H1 (cell line): ENCODE results near the gene OOEP. TPM values are rescaled to one million over a fixed set of nuclear protein-coding genes. Genes with fewer than 3 reads are reported as not detected.
A peak's percentile ranks its signal among the peaks of the same experiment; 100 is the strongest.

ENCODE experiments used
- CTCF ChIA-PET: fragments of 300-600 bp; sonication (Branson Sonifier 250); formaldehyde crosslinking; loops from one replicate; lab custom pipeline; 2021; ENCODE audit not compliant: partially characterized antibody; lab: Charles Lee
- POLR2A ChIA-PET: fragments of 300-600 bp; sonication (Branson Sonifier 250); formaldehyde crosslinking; loops from one replicate; lab custom pipeline; 2021; ENCODE audit warnings: inconsistent platforms; ENCODE audit not compliant: partially characterized antibody; lab: Charles Lee
- DNase-seq, 2 experiments: peaks; one replicate each; pipeline versions ENCODE4 v3.0.0 to v3.0.0-alpha.2; 2010 to 2022; ENCODE audit warnings: low spot score in 2 of 2, low read depth in 1 of 2, mixed read lengths in 1 of 2
- FAIRE-seq: peaks from 2 replicates; lab custom pipeline; 2011; peaks lifted over from hg19 to GRCh38; lab: Jason Lieb, UNC
- H2AFZ ChIP-seq: 2 replicates; pipeline ENCODE4 v1.8.1; 2012; ENCODE audit warnings: low read length, inconsistent platforms
- H2AK5ac ChIP-seq: 2 replicates; pipeline ENCODE4 v1.6.1; 2013; ENCODE audit warnings: low read depth, low read length
- H2BK120ac ChIP-seq: replicated peaks from 2 replicates; pipeline ENCODE3; 2013; ENCODE audit warnings: low read depth, low read length, inconsistent platforms
- H2BK12ac ChIP-seq: 2 replicates; pipeline ENCODE4 v1.6.1; 2013; ENCODE audit warnings: low read depth, low read length
- H2BK15ac ChIP-seq: 2 replicates; pipeline ENCODE4 v1.6.1; 2013; ENCODE audit warnings: low read length
- H2BK20ac ChIP-seq: 2 replicates; pipeline ENCODE4 v1.6.1; 2013; ENCODE audit warnings: low read length
- H2BK5ac ChIP-seq: 2 replicates; pipeline ENCODE4 v1.6.1; 2013; ENCODE audit warnings: low read depth, low read length
- H3K14ac ChIP-seq: 2 replicates; pipeline ENCODE4 v1.6.1; 2013; ENCODE audit warnings: inconsistent platforms; ENCODE audit not compliant: insufficient read length
- H3K18ac ChIP-seq: 2 replicates; pipeline ENCODE4 v1.6.1; 2013; ENCODE audit warnings: low read length; ENCODE audit errors: extremely low read depth
- H3K23ac ChIP-seq: 2 replicates; pipeline ENCODE4 v1.6.1; 2013; ENCODE audit warnings: inconsistent platforms; ENCODE audit not compliant: insufficient read length
- H3K23me2 ChIP-seq: 2 replicates; pipeline ENCODE4 v1.6.1; 2013; ENCODE audit warnings: low read depth, low read length
- H3K27ac ChIP-seq: 2 replicates; pipeline ENCODE4 v1.6.1; 2011; ENCODE audit warnings: low read depth, low read length, inconsistent platforms
- H3K27me3 ChIP-seq, 4 experiments: replicated peaks in 1 of 4; 1 replicate in 1 of 4; 2 replicates in 3 of 4; pipeline versions ENCODE4 v1.6.1 to v1.8.1; 2011 to 2013; ENCODE audit warnings: low read length in 3 of 4, mild to moderate bottlenecking in 3 of 4, inconsistent platforms in 2 of 4, mixed read lengths in 2 of 4, moderate library complexity in 1 of 4; ENCODE audit not compliant: control insufficient read depth in 3 of 4, insufficient read depth in 3 of 4; ENCODE audit errors: extremely low read depth in 1 of 4
- H3K36me3 ChIP-seq, 4 experiments: 2 replicates each; pipeline versions ENCODE4 v1.6.1 to v1.8.1; 2011 to 2013; ENCODE audit warnings: mild to moderate bottlenecking in 4 of 4, low read length in 3 of 4, moderate library complexity in 2 of 4, control low read depth in 1 of 4, inconsistent platforms in 1 of 4; ENCODE audit not compliant: insufficient read depth in 4 of 4, control insufficient read depth in 2 of 4
- H3K4ac ChIP-seq: replicated peaks from 2 replicates; pipeline ENCODE3; 2013; ENCODE audit warnings: low read length, low read depth, mixed read lengths, inconsistent platforms; ENCODE audit not compliant: insufficient read length
- H3K4me1 ChIP-seq, 4 experiments: replicated peaks in 1 of 4; 1 replicate in 1 of 4; 2 replicates in 3 of 4; pipeline versions ENCODE4 v1.6.1 to v1.8.1; 2011 to 2013; ENCODE audit warnings: low read length in 3 of 4, inconsistent platforms in 2 of 4, mixed read lengths in 1 of 4; ENCODE audit not compliant: insufficient read depth in 4 of 4, control insufficient read depth in 3 of 4
- H3K4me2 ChIP-seq, 2 experiments: 2 replicates each; pipeline versions ENCODE4 v1.6.1 to v1.8.1; 2011 to 2013; ENCODE audit warnings: low read depth in 2 of 2, low read length in 2 of 2, control low read depth in 1 of 2, inconsistent platforms in 1 of 2, mild to moderate bottlenecking in 1 of 2; ENCODE audit not compliant: insufficient read depth in 1 of 2
- H3K4me3 ChIP-seq, 4 experiments: fragments of 200-600, 300-600 bp in 1 of 4; sonication (generic), shearing (Covaris generic), sonication (Bioruptor Twin) in 1 of 4; 2 replicates each; pipeline versions ENCODE4 v1.5.1 to v1.8.1; 2011 to 2016; ENCODE audit warnings: low read length in 4 of 4, low read depth in 3 of 4, control low read depth in 2 of 4, inconsistent platforms in 2 of 4, mild to moderate bottlenecking in 2 of 4, mixed read lengths in 1 of 4, moderate library complexity in 1 of 4; ENCODE audit not compliant: insufficient read depth in 2 of 4; ENCODE audit errors: extremely low read depth in 1 of 4
- H3K56ac ChIP-seq: replicated peaks from 2 replicates; pipeline ENCODE3; 2013; ENCODE audit warnings: low read depth, mild to moderate bottlenecking, mixed read lengths, low read length, inconsistent platforms; ENCODE audit not compliant: insufficient read length
- H3K79me1 ChIP-seq: 2 replicates; pipeline ENCODE4 v1.6.1; 2013; ENCODE audit warnings: low read depth, low read length, control low read depth
- H3K79me2 ChIP-seq, 2 experiments: 2 replicates each; pipeline versions ENCODE4 v1.6.1 to v1.8.1; 2012 to 2013; ENCODE audit warnings: low read length in 2 of 2, mild to moderate bottlenecking in 2 of 2, inconsistent platforms in 1 of 2; ENCODE audit not compliant: insufficient read depth in 2 of 2, control insufficient read depth in 1 of 2
- H3K9ac ChIP-seq, 4 experiments: replicated peaks in 1 of 4; 1 replicate in 1 of 4; 2 replicates in 3 of 4; pipeline versions ENCODE4 v1.6.1 to v1.8.1; 2011 to 2013; ENCODE audit warnings: low read depth in 3 of 4, low read length in 3 of 4, control low read depth in 2 of 4, mild to moderate bottlenecking in 2 of 4, moderate library complexity in 2 of 4, inconsistent platforms in 1 of 4; ENCODE audit errors: extremely low read depth in 1 of 4
- H3K9me3 ChIP-seq, 2 experiments: 2 replicates each; pipeline versions ENCODE4 v1.6.1 to v1.8.1; 2012 to 2013; ENCODE audit warnings: mild to moderate bottlenecking in 2 of 2, moderate library complexity in 2 of 2, control low read depth in 1 of 2, inconsistent platforms in 1 of 2, low read depth in 1 of 2, low read length in 1 of 2, mixed read lengths in 1 of 2; ENCODE audit not compliant: insufficient read depth in 2 of 2
- H4K20me1 ChIP-seq, 2 experiments: replicated peaks in 1 of 2; 2 replicates each; pipeline versions ENCODE3 to v1.8.1; 2011 to 2013; ENCODE audit warnings: inconsistent platforms in 2 of 2, low read length in 2 of 2, mild to moderate bottlenecking in 1 of 2; ENCODE audit not compliant: insufficient read depth in 2 of 2, control insufficient read depth in 1 of 2
- H4K5ac ChIP-seq: 2 replicates; pipeline ENCODE4 v1.6.1; 2013; ENCODE audit warnings: low read length, low read depth, mixed read lengths, inconsistent platforms; ENCODE audit not compliant: insufficient read length
- H4K8ac ChIP-seq: 2 replicates; pipeline ENCODE4 v1.8.0; 2013; ENCODE audit warnings: mild to moderate bottlenecking, moderate library complexity, low read length, inconsistent platforms; ENCODE audit not compliant: insufficient read depth; ENCODE audit errors: extremely low read depth
- H4K91ac ChIP-seq: replicated peaks from 2 replicates; pipeline ENCODE3; 2013; ENCODE audit warnings: low read length, mixed read lengths, inconsistent platforms; ENCODE audit not compliant: insufficient read length
- CBX8 ChIP-seq: fragments of 300-800, 300-1000 bp; sonication (generic); IDR thresholded peaks from 2 replicates; pipeline ENCODE4 v1.7.1; 2016; ENCODE audit warnings: low read depth, low read length, borderline replicate concordance
- CTBP2 ChIP-seq: IDR thresholded peaks from 2 replicates; pipeline ENCODE4 v1.7.0; 2011; ENCODE audit warnings: borderline replicate concordance, mild to moderate bottlenecking, moderate library complexity, mixed read lengths, low read length; ENCODE audit not compliant: insufficient read depth, insufficient read length
- CTCF ChIP-seq, 3 experiments: IDR thresholded peaks; 1 replicate in 2 of 3; 2 replicates in 1 of 3; pipeline versions ENCODE4 v1.5.1 to v1.6.1; 2011; ENCODE audit warnings: low read length in 3 of 3, mild to moderate bottlenecking in 3 of 3, inconsistent platforms in 2 of 3, low read depth in 1 of 3, moderate library complexity in 1 of 3; ENCODE audit not compliant: insufficient read depth in 1 of 3; ENCODE audit errors: control extremely low read depth in 1 of 3
- HDAC2 ChIP-seq, 2 experiments: fragments of 300-600 bp in 1 of 2; sonication (generic) in 1 of 2; IDR thresholded peaks; 2 replicates each; pipeline ENCODE4 v1.6.1; 2011 to 2012; ENCODE audit warnings: low read depth in 2 of 2, low read length in 2 of 2, mild to moderate bottlenecking in 2 of 2, moderate library complexity in 2 of 2, borderline replicate concordance in 1 of 2, inconsistent platforms in 1 of 2
- JUN ChIP-seq: IDR thresholded peaks from 2 replicates; pipeline ENCODE4 v1.6.1; 2011; ENCODE audit warnings: low read depth, mild to moderate bottlenecking, improper control_type of control experiment, low read length
- JUND ChIP-seq: IDR thresholded peaks from 2 replicates; pipeline ENCODE4 v1.6.1; 2011; ENCODE audit warnings: mild to moderate bottlenecking, improper control_type of control experiment, low read length
- KDM4A ChIP-seq: IDR thresholded peaks from one replicate; pipeline ENCODE4 v1.7.1; 2012; ENCODE audit warnings: low read depth, mild to moderate bottlenecking, moderate library complexity, low read length, inconsistent platforms; ENCODE audit not compliant: severe bottlenecking
- RNF2 ChIP-seq: fragments of 200-900, 300-1000 bp; sonication (generic); IDR thresholded peaks from 2 replicates; pipeline ENCODE4 v1.7.1; 2016; ENCODE audit warnings: borderline replicate concordance, low read depth, mild to moderate bottlenecking, antibody characterized with exemption, low read length; ENCODE audit not compliant: poor library complexity, severe bottlenecking; ENCODE audit errors: missing control alignments
- WGBS, 2 experiments: shearing (Covaris generic) in 1 of 2; methylation state at CpG; one replicate each; pipeline versions ENCODE4 v1.1.6 to v1.1.7; 2013 to 2015; ENCODE audit warnings: low lambda C conversion rate in 2 of 2, mixed read lengths in 2 of 2, inconsistent platforms in 1 of 2, low coverage in 1 of 2, missing lambda C conversion rate in 1 of 2; ENCODE audit not compliant: insufficient replicate concordance in 2 of 2, insufficient coverage in 1 of 2, insufficient read length in 1 of 2; ENCODE audit errors: extremely low coverage in 1 of 2, missing lambda C conversion rate in 1 of 2; 5-methylcytosine and 5-hydroxymethylcytosine counted together
- polyA plus RNA-seq, 7 experiments: library from polyadenylated mRNA; depleted of rRNA in 3 of 7; stranded (reverse) in 5 of 7; unstranded in 2 of 7; fragments of >200 nt in 5 of 7; fragments of 200-250 nt in 2 of 7; gene quantifications; 1 replicate in 5 of 7; 2 replicates in 1 of 7; 4 replicates in 1 of 7; pipeline versions ENCODE4 v1.2.1 to v1.2.3, GENCODE V29; 2011 to 2013; ENCODE audit warnings: missing spikeins in 2 of 7, mixed read lengths in 2 of 7
- total RNA-seq: library from RNA; stranded (reverse); fragmentation: NEBNext Ultra II Directional; extraction: Animal tissue kit (Norgen Biotek cat#: 25700); gene quantifications from 2 replicates; pipeline ENCODE4 v1.2.1, GENCODE V29; 2021
- TF ChIP-seq, protein P1 (sequence below): IDR thresholded peaks from 2 replicates; pipeline ENCODE4 v1.6.1; 2011; ENCODE audit warnings: low read depth, mild to moderate bottlenecking, low read length; ENCODE audit not compliant: insufficient read depth

Gene OOEP
- total and polyA plus RNA-seq, 2 of the 8 experiments (the other 6 are each of a cell fraction or from before 2014, with no cell fraction given): 0.20 to 0.41 TPM

DNA sequence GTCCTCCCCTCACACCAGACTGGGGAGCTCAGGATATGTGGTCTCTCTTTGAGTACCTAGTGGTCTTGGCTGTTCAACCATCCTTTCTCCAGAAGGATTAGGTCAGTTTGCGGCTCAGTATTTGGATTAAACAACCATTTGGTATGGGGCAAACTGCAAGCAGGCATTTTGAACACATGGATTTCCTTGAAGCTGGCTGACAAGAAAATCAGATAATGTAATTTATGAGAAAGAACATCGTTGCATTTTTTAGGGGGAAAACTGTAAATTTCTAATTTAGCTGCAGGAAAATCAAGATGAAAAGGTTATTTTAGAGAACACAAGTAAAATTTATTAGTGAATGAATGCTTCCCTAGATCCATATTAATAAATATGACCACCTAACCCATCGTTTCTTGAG, 40.9 kb downstream of the OOEP start:
- Histone ChIP-seq H4K8ac (no peak overlapping the region), H4K5ac (no peak overlapping the region), H3K23me2 (no peaks in the 10 kb centered on the region), H2BK15ac (no peak overlapping the region), H3K56ac (no peak overlapping the region), H4K91ac (no peak overlapping the region), H2BK120ac (no peak overlapping the region), H3K9me3 (no peaks in the 10 kb centered on the region), H2BK12ac (peak overlapping the region; percentile 80; the same call in 1 of the 2 replicates), H3K14ac (no peak overlapping the region), H2BK20ac (no peak overlapping the region), H3K36me3 (no peaks in the 10 kb centered on the region), H2AK5ac (no peak overlapping the region), H3K23ac (no peak overlapping the region), H3K27me3 (no peaks in the 10 kb centered on the region), H3K27ac (no peak overlapping the region), H4K20me1 (no peaks in the 10 kb centered on the region), H3K79me1 (no peaks in the 10 kb centered on the region), H3K18ac (no peak overlapping the region), H3K4me2 (no peak overlapping the region), H3K9ac (no peak overlapping the region), H2AFZ (0 out of 2 replicates have a peak overlapping the region, but pooled peaks have one; percentile 58), H3K4me1 (no peaks in the 10 kb centered on the region), H3K4me3 (no peak overlapping the region), H2BK5ac (peak overlapping the region; percentile 44; the same call in 1 of the 2 replicates), H3K79me2 (no peaks in the 10 kb centered on the region), H3K4ac (no peak overlapping the region)
- WGBS, 2 experiments: 86% methylated on average over 3 of the region's 3 CpGs; no CpG with 5 or more reads in 1 of the 2 experiments
- FAIRE-seq: no peak
- ChIA-PET POLR2A (interaction anchor here (1.0 to 1.3 kb wide), 2 partner anchors 18 to 44 kb away, joined by 4 read pairs; no protein-coding TSS in a partner anchor), CTCF (interaction anchor here (0.8 to 7.5 kb wide), 13 partner anchors 11 to 195 kb away, joined by 3 to 105 read pairs (median 6); partner anchors contain the start of gene OOEP)
- DNase-seq: no peak
- no peak for TF ChIP-seq KDM4A
- TF ChIP-seq JUND: no peak
- no peak for TF ChIP-seq CTBP2
- TF ChIP-seq JUN: no peak
- TF ChIP-seq HDAC2 (IDR thresholded peaks at IDR 0.05; ENCODE audit: borderline replicate concordance in 1 of 2, low read depth in 2 of 2, low read length in 2 of 2): no peak
- TF ChIP-seq RNF2: no peak
- TF ChIP-seq, protein P1, sequence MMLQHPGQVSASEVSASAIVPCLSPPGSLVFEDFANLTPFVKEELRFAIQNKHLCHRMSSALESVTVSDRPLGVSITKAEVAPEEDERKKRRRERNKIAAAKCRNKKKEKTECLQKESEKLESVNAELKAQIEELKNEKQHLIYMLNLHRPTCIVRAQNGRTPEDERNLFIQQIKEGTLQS: no peak
- TF ChIP-seq CBX8: no peak
- TF ChIP-seq CTCF (IDR thresholded peaks at IDR 0.05; ENCODE audit: control extremely low read depth in 1 of 3, insufficient read depth in 1 of 3, low read depth in 1 of 3, low read length in 3 of 3): no peak
